Measurements from ENCODE around the gene NAPA. TPM values are rescaled to one million over a fixed set of nuclear protein-coding genes. Genes with fewer than 3 reads are reported as not detected.

NAPA gene
- total RNA-seq, 1 experiment from 2014 or later = 95.9 TPM

- no peaks in the 10 kb centered on the region for H3F3A ChIP-seq (ENCODE audit: low read length, unreplicated experiment)
- H3K36me3 ChIP-seq (ENCODE audit: low read depth, low read length) = no peaks in the 10 kb centered on the region
- intact Hi-C loops (cut with micrococcal nuclease) = loop anchor here (10.0 kb wide), 1 partner anchor 55 kb away; the partner anchor contains the start of gene BICRA
- H3K27ac ChIP-seq (ENCODE audit: low read length) = no peak overlapping the region
- BruUV-seq (replicated peaks) = no TSS peak
- no peaks in the 10 kb centered on the region for H3K9me2 ChIP-seq (replicated peaks; ENCODE audit: low read length)
- no peak overlapping the region for H3K4me2 ChIP-seq (ENCODE audit: low read length)
- H3K4me3 ChIP-seq (ENCODE audit: low read length) = no peak overlapping the region
- no peaks in the 10 kb centered on the region for H3K4me1 ChIP-seq (ENCODE audit: insufficient read depth, low read length)
- no peak overlapping the region for H2AFZ ChIP-seq (ENCODE audit: low read length)
- POLR2A ChIA-PET (ENCODE audit: unreplicated experiment) = no interaction called here
- no peak overlapping the region for H3K9ac ChIP-seq (ENCODE audit: low read length)
- H4K20me1 ChIP-seq (ENCODE audit: low read length) = no peaks in the 10 kb centered on the region
- no peak for ATAC-seq
- H3K79me2 ChIP-seq (ENCODE audit: low read length) = no peaks in the 10 kb centered on the region
- CTCF ChIA-PET = no interaction called here
- TF ChIP-seq EZH2phosphoT487 (IDR thresholded peaks at IDR 0.05; ENCODE audit: borderline replicate concordance, low read length) = no peak
- no peak for TF ChIP-seq CTCF (conservative IDR thresholded peaks at IDR 0.05; ENCODE audit: low read depth, low read length)
- no peak for TF ChIP-seq EZH2 (IDR thresholded peaks at IDR 0.05; ENCODE audit: low read length, unreplicated experiment)
- no peaks in the 10 kb centered on the region for H3K27me3 ChIP-seq (ENCODE audit: low read length)
- DNase-seq = no peak
- H3K9me3 ChIP-seq (ENCODE audit: low read length) = no peaks in the 10 kb centered on the region
Observed at GRCh38 chr19:47549261-47549862, 34.5 kb upstream of the NAPA start.

DNA sequence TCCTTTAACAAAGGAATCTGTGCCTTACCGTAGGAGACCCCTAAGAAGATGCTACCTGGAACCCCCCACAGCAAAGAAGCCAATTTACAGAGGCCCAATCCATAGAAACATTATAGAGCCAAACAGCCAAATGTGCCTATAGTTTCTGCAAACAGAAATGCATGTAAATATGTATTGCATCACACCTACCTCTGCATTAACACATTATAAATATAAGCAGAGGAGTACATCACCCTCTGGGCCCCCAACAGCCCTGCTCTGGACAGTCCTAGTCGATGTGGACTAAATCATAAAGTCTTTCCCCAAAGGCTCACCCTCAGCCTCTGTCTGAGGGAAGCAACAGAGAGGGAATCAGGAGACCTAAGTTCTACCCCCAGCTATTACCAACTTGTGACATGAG is 32.3 kb upstream of the NAPA start:
- Histone ChIP-seq H3K4me3 (ENCODE audit: low read length) (no peak overlapping the region), H3K36me3 (ENCODE audit: low read depth, low read length) (no peaks in the 10 kb centered on the region), H3K9me2 (replicated peaks; ENCODE audit: low read length) (no peaks in the 10 kb centered on the region), H3K9ac (ENCODE audit: low read length) (no peak overlapping the region), H4K20me1 (ENCODE audit: low read length) (no peaks in the 10 kb centered on the region), H3F3A (ENCODE audit: low read length, unreplicated experiment) (no peaks in the 10 kb centered on the region), H2AFZ (ENCODE audit: low read length) (no peak overlapping the region), H3K79me2 (ENCODE audit: low read length) (no peaks in the 10 kb centered on the region), H3K27ac (ENCODE audit: low read length) (no peak overlapping the region), H3K4me2 (ENCODE audit: low read length) (no peak overlapping the region), H3K4me1 (ENCODE audit: insufficient read depth, low read length) (no peaks in the 10 kb centered on the region), H3K9me3 (ENCODE audit: low read length) (no peaks in the 10 kb centered on the region), H3K27me3 (ENCODE audit: low read length) (no peaks in the 10 kb centered on the region)
- DNase-seq (no peak), ATAC-seq (no peak)
- ChIA-PET POLR2A (ENCODE audit: unreplicated experiment) (no interaction called here), CTCF (no interaction called here)
- intact Hi-C loops (cut with micrococcal nuclease) = loop anchor here (10.0 kb wide), 1 partner anchor 58 kb away; the partner anchor contains the start of gene BICRA
- TF ChIP-seq EZH2phosphoT487 (IDR thresholded peaks at IDR 0.05; ENCODE audit: borderline replicate concordance, low read length) = no peak
- no peak for TF ChIP-seq CTCF (conservative IDR thresholded peaks at IDR 0.05; ENCODE audit: low read depth, low read length)
- TF ChIP-seq EZH2 (IDR thresholded peaks at IDR 0.05; ENCODE audit: low read length, unreplicated experiment) = no peak
- BruUV-seq (replicated peaks) = no TSS peak

Data from PC-3 (cell line).